IMR-90 (cell line): ENCODE measurements around the gene CLEC1A.

ENCODE experiments used
- CEBPB ChIP-seq: IDR thresholded peaks from 2 replicates; pipeline ENCODE4 v1.6.1; 2012; ENCODE audit warnings: low read depth, low read length, improper control_type of control experiment
- CTCF ChIP-seq: conservative IDR thresholded peaks from 2 replicates; pipeline ENCODE4 v1.5.1; 2012; ENCODE audit warnings: mild to moderate bottlenecking, low read depth, low read length, improper control_type of control experiment
- FOS ChIP-seq: fragments of 150-350 bp; IDR thresholded peaks from 2 replicates; pipeline ENCODE4 v1.6.1; 2016; ENCODE audit warnings: low read depth, low read length
- POLR2A ChIP-seq: IDR thresholded peaks from 2 replicates; pipeline ENCODE4 v1.6.1; 2012; ENCODE audit warnings: mild to moderate bottlenecking, low read depth, low read length
- RAD21 ChIP-seq: IDR thresholded peaks from 2 replicates; pipeline ENCODE4 v1.6.1; 2012; ENCODE audit warnings: low read length, improper control_type of control experiment
- RFX5 ChIP-seq: IDR thresholded peaks from 2 replicates; pipeline ENCODE4 v1.8.0; 2012; ENCODE audit warnings: low read depth, mild to moderate bottlenecking, low read length, moderate library complexity
- SMC3 ChIP-seq: fragments of 150-350 bp; IDR thresholded peaks from 2 replicates; pipeline ENCODE4 v1.6.1; 2016; ENCODE audit warnings: low read depth, mild to moderate bottlenecking, antibody characterized with exemption, low read length, moderate library complexity
- USF2 ChIP-seq: fragments of 150-350 bp; IDR thresholded peaks from 2 replicates; pipeline ENCODE4 v1.6.1; 2017; ENCODE audit warnings: mild to moderate bottlenecking, antibody characterized with exemption, low read length, low read depth
- TF ChIP-seq, protein P1 (sequence below): fragments of 150-350 bp; IDR thresholded peaks from 2 replicates; pipeline ENCODE4 v1.6.1; 2016; ENCODE audit warnings: low read depth, mild to moderate bottlenecking, low read length, moderate library complexity, borderline replicate concordance

- TF ChIP-seq CTCF (no peak), POLR2A (no peak), RAD21 (no peak), USF2 (no peak), FOS (no peak), RFX5 (no peak), SMC3 (no peak), CEBPB (no peak)
- TF ChIP-seq, protein P1, sequence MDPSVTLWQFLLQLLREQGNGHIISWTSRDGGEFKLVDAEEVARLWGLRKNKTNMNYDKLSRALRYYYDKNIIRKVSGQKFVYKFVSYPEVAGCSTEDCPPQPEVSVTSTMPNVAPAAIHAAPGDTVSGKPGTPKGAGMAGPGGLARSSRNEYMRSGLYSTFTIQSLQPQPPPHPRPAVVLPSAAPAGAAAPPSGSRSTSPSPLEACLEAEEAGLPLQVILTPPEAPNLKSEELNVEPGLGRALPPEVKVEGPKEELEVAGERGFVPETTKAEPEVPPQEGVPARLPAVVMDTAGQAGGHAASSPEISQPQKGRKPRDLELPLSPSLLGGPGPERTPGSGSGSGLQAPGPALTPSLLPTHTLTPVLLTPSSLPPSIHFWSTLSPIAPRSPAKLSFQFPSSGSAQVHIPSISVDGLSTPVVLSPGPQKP = no peak
Measured at GRCh38 chr12:10115311-10115710, 16.5 kb upstream of the CLEC1A start.
